ENCODE results near the gene WWC1.
"Not testable (repeated sequence)": the region's sequence is repeated elsewhere in the genome, so short reads cannot be mapped to it uniquely, and the experiment has no call there.

Gene WWC1

DNA sequence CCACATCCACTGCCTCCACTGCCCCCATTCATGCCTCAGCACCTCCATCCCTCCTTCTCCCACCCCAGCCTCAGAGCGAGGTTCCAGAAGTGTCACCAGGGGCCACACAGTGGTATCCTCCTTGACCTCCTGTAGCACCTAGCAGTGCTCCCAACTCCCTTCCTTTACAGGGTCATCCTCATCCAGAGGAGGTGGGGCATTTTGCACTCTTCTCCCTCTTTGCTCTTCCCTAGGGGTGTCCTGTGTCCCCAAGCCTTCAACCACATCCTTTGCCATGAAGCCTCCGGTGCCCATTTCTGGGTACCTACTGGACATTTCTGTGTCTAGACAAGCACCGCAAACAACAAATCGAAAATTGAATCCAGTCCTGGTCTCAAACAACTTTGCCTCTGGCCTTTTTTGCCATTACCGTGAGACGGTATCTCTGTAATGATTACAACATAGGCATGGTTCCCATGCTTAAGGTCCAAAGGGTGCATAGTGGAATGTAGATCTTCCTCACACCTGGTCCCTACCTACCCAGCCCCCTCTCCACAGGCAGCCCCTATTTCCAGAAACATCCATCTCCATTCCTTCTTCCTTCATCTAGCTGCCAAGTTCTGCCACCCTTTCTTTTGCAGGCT lies 17.6 kb downstream of the WWC1 start:
- no peak for TF ChIP-seq ZNF274 (IDR thresholded peaks at IDR 0.05; ENCODE audit: low read depth, low read length)
- H3K4me3 ChIP-seq (ENCODE audit: low read length), result no peak overlapping the region

DNA sequence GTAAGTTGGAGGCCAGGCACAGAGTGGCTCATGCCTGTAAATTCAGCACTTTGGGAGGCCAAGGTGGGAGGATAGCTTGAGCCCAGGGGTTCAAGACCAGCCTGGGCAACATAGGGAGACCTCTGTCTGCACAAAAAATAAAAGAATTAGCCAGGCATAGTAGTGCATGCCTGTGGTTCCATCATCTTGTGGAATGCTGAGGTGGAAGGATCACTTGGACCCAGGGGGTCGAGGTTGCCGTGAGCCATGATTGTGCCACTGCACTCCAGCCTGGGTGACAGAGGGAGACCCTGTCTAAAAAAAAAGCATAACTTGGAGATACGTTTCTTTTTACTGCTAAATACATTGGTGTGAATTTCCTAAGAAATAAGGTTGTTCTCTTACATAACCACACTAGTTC lies 19.1 kb downstream of the WWC1 start:
- not testable (repeated sequence) for H3K4me3 ChIP-seq (ENCODE audit: low read length)

DNA sequence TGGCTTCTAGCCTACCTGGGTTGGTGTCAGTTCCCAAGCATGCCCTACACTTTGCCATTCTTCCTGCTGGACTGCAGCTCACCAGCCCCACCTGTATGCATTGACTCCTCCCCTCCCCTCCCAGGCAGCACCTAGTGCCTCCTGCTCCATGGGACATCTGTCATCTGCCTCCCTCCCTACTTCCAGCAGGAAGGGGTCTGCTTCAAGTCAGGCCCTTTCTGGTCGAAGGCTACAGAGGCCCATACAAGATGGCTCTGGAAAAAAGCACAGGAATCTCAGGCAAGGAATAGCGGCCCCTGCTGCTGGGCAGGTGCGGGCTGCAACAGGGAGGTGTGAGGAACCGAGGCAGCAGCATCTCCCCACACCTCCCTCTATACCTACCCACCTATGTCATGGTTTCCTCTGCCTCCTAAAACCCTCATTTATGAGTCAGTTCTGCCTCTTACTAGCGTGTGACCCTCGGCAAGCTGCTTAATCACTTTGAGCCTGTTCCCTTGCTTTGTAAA lies 19.7 kb downstream of the WWC1 start:
- no peak for TF ChIP-seq ZNF274 (IDR thresholded peaks at IDR 0.05; ENCODE audit: low read depth, low read length)
- no peak overlapping the region for H3K4me3 ChIP-seq (ENCODE audit: low read length)

DNA sequence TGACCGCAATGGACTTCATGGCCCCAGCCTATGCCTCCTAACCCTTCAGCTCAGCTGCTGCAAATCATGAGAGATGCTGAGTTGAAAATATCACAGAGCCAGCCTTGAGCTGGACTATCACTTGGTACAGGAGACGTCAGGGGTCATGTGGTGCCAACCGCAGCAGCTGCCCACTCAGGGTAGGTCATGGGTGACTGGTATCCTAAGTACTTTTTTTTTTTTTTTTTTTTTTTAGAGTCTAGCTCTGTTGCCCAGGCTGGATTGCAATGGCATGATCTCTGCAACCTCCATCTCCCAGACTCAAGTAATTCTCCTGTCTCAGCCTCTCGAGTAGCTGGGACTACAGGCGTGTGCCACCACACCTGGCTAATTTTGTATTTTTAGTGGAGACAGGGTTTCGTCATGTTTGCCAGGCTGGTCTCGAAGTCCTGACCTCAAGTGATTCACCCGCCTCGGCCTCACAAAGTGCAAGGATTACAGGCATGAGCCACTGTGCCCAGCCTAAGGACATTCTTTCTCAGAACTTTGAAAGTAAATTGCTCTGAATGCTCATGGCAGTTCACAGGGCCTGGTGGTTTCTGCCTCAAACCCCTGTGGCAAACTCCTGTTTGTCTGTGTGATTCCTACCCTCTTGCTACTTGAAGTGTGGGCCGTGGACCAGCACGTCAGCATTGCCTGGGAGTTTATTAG lies 21.3 kb downstream of the WWC1 start:
- no peak overlapping the region for H3K4me3 ChIP-seq (ENCODE audit: low read length)
- TF ChIP-seq ZNF274 (IDR thresholded peaks at IDR 0.05; ENCODE audit: low read depth, low read length), result no peak

DNA sequence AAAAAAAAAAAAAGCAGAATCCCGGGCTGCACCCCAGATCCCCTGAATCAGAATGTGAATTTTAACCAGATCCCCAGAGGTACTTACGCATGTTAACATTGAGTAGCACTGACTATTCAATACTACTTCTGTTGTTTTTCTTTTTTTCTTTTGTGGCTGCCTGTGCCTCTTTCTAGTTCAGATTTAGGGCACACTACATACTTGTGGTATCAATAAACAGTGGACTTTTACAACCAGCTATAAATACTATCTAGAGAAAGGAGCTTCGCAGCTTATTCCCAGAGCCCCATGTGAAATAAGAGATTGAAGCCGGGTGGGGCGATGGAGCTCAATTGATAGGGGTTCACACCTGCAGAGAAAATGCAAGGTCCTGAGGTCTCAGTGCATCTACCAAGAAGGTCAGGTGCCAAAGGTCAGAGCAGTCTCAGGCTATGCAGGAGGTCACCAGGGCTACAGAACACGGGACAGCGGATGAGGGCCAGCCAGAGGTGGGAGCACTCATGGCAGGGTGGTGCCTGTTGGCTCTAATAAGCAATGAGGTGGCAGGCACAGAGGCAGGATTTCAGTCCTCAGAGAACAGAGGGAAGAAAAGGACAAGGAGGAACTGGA lies 22.3 kb downstream of the WWC1 start:
- no peak for TF ChIP-seq ZNF274 (IDR thresholded peaks at IDR 0.05; ENCODE audit: low read depth, low read length)
- H3K4me3 ChIP-seq (ENCODE audit: low read length), result no peak overlapping the region

DNA sequence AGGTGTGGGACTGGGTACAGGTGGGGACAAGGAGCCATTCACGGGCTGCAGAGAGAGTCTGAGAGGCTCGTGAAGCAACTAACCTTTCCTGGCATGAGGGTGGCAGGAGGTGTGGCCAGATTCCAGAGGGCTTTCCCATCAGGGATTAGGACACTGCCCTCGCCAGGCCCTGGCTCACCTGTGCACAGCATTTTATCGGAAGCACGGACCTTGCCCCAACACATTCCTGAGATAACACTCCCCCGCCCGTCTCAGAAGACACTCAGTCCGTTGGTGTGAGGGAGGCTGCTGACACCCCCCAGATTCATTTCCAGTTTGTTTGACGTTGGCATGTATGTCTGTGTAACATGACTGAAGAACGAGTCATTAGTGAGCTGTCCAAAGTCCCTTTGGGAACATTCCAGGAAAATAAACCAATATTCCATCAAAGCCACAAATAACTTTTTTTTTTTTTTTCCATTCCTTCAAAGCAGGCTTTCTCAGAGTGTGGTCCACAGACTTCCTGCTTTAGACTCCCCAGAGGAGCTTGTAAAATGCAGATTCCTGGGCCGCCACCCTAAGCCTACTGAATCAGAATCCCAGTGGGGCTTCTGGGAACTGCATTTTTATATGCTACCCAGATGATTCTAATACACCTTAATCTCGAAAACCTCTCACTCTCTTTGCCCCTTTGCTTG lies 23.4 kb downstream of the WWC1 start:
- no peak overlapping the region for H3K4me3 ChIP-seq (ENCODE audit: low read length)
- no peak for TF ChIP-seq ZNF274 (IDR thresholded peaks at IDR 0.05; ENCODE audit: low read depth, low read length)

DNA sequence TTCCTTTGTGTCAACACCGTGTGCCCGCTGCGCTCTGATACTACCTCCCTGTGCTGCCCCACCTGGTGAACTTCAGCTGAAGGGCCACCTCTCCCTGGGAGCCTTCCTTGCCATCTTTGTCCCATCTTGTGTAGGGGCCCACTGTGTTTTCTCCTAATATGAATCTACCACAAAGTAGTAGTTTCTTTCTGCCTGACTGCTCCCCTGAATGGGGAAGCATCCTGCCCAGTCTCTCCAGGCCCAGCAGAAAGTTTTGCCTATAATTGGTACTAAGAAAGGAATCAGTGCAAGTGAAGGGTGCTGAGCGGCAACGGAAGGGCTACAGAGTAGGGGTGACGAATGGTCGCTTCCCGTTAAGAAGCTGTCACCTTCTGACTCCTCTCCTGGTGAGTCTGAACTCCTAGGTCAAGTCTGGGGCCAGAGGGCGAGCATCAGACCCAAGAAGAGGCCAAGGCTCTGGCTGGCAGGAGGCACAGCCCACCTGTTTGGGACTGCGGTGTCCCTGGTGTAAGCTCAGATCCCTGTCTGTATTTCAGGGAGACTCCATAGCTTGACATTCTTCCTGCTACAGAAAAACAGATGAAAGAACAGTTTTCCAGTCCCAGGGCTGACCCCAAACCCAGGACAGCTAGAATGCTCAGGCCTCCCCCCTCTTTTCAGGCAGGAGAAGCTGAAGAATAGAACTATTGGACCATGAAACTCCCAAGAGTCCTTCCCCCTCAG lies 24.1 kb downstream of the WWC1 start:
- TF ChIP-seq ZNF274 (IDR thresholded peaks at IDR 0.05; ENCODE audit: low read depth, low read length), result no peak
- H3K4me3 ChIP-seq (ENCODE audit: low read length), result no peak overlapping the region

DNA sequence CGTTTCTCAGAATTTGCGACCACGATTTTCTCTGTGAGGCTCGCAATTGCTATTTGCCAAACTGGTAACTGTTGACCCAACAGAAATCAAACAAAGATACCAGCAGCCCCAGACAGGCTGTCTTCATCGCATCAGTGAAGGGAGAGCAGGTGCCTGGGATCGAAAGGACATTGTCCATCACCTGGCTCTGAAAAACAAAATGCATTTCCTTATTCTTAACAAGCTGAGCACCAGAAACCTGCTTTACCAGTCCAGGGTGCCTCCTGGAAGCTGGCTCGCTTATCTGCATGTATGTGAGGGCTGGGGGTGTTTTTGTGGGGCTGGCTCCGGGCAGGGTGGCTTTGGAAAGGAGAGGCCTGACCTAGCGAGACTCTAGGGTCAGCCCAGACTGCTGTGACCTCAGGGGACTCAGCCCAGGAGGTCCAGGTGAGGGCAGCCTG lies 24.7 kb downstream of the WWC1 start:
- TF ChIP-seq ZNF274 (IDR thresholded peaks at IDR 0.05; ENCODE audit: low read depth, low read length), result no peak
- H3K4me3 ChIP-seq (ENCODE audit: low read length), result no peak overlapping the region

DNA sequence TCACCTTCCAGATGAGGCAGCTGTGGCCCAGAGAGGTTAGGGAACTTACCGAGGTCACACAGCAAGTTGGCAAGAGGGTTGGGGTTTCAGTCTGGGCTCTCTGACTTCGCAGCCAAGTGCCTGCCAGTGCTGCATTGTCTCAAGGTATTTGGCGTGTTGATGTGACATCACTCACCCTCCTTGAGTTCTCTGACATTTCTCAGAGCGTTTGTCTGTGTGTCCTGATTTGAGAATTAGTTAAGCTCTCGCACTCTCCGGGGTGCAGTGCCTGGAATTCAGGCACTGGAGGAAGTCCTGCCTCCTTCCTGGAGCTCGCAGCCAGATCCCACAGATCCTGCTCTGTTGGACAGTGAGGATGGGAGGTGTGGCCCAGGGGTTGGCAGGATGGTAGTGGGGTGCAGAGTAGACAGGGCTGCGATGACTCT lies 25.7 kb downstream of the WWC1 start:
- H3K4me3 ChIP-seq (ENCODE audit: low read length), result no peak overlapping the region
- TF ChIP-seq ZNF274 (IDR thresholded peaks at IDR 0.05; ENCODE audit: low read depth, low read length), result no peak

DNA sequence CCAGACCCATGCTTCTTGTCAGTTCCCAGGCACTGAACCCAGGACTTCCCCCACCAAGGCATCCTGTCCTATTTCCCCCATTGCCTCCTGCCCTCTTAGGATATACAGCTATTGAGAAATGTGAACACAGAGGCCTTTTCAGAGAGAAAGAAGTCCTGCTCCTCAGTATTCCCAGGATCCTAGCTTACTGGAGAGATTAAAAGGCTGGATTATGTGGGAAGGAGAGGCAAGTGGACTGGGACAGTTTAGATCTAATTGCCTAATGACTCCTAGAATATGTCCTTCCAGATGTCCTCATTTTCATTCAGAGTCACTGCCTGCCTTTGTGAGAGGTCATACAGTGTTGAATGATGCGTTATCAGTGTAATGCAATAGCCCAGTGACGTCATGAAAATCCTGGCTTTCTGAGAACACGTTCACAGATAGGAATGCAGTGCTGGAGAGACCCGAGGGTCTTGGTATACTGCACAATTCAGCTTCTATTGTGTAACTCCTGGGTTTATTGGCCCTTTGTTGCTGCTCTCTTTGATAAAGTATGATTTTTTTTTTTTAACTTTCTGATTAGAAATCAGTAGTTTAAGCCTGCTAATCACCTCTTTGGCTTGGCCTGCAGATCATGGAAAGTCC lies 26.2 kb downstream of the WWC1 start:
- no peak overlapping the region for H3K4me3 ChIP-seq (ENCODE audit: low read length)
- TF ChIP-seq ZNF274 (IDR thresholded peaks at IDR 0.05; ENCODE audit: low read depth, low read length), result no peak

DNA sequence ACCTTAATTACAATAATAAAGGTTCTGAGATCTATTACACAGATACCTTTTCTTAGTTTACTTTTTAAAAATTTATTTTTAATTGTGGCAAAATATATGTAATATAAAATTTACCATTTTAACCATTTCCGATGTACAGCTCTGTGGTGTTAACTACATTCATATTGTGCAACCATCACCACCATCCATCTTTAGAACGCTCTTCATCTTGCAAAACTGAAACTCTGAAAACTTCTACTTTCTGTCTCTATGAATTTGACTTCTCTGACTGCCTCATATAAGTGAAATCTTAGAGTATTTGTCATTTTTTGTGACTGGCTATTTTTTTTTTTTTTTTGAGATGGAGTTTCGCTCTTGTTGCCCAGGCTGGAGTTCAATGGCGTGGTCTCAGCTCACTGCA lies 26.8 kb downstream of the WWC1 start:
- no peak for TF ChIP-seq ZNF274 (IDR thresholded peaks at IDR 0.05; ENCODE audit: low read depth, low read length)
- no peak overlapping the region for H3K4me3 ChIP-seq (ENCODE audit: low read length)

DNA sequence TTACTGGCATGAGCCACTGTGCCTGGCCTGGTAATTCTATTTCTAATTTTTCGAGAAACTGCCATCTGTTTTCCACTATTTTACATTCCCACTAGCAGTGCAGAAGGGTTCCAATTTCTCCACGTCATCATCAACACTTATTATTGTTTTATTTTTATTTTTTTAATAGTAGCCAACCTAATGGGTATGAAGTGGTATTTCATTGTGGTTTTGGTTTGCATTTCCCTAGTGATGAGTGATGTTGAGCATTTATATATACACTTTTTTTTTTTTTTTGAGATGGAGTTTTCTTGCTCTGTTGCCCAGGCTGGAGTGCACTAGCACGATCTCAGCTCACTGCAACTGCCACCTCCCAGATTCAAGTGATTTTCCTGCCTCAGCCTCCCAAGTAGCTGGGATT lies 28.3 kb downstream of the WWC1 start:
- TF ChIP-seq ZNF274 (IDR thresholded peaks at IDR 0.05; ENCODE audit: low read depth, low read length), result no peak
- H3K4me3 ChIP-seq (ENCODE audit: low read length), result no peak overlapping the region

DNA sequence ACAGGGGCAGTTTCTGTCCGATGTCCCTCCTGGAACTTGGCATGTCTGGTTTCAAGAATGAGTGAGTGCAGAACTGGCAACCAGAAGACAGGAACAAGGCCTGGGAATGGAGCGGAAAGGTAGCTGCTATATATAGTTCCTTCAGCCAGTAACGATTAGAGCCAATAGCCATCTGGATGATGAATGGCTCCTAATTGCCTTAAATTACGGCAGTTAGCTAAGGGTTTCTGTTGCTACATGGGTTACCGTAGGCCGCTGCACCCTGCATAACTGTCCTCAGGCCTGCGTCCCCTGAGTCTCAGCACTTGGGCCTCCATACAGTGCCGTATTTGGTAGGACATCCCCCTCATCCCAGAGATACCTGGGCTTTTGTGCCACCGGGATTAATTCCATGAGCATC lies 29.4 kb downstream of the WWC1 start:
- no peak overlapping the region for H3K4me3 ChIP-seq (ENCODE audit: low read length)
- no peak for TF ChIP-seq ZNF274 (IDR thresholded peaks at IDR 0.05; ENCODE audit: low read depth, low read length)

All from GM08714 (cell line).